Pons (tissue), 1 donor: ENCODE measurements around the gene DNER.

Source experiments
- DNase-seq: peaks from one replicate; pipeline ENCODE4 v3.0.0-alpha.2; 2016; ENCODE audit warnings: low spot score

Gene DNER

DNA sequence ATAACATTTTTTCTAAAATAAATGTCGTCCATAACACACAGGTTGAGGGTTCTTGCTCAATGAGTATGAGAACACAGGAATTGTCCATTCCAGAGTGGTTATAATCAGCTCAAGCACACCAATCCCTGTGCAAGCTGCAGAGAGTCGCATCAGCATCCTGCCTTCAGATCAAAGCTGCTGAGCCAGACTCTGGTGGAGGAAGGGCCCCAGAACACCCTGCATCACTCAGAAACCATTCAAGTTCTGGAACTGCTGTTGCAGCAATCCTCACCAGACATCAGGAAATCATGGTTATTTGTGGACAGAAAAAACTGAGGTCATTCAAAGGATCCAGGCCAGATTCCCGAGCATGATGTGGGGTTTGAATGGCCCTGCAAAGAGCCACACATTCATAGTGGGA lies 44.5 kb downstream of the DNER start:
- no peak for DNase-seq

DNA sequence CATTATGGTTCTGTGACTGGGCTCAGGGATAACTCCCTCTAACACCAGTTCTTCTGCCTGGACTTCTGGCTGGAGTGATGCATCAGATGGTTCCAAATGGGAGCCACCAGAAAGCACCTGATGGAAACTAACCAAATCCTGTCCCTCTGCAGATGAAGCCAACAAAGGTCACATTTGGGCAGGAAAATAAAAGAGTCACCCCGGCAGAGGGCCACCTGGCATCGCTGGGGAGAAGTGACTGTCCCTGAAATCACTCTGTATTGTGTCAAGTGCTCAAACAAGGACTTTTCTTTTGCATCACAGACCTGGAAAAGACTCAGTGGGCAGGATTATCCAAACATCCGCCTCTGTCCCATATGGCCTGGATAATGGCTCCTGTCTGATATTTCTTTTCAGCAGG lies 47.5 kb downstream of the DNER start:
- DNase-seq: no peak

DNA sequence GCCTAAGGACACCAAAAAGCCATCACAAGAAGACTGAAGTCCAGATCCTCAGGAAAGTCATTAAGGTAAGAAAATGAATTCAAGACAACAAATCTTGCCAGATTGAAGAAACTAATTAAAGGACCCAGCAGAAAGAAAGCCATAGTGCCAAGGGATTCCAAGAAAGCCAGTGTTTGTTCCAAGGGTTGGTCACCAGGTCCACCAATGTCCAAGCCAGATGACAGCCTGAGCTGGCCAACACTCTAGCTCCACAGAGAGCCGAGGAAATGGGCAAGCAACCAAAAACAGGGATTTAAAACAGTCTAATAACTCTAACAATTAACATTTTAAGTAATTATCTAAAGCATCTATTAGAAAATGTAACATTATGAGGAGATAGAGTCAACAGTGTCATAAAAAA lies 49.2 kb downstream of the DNER start:
- DNase-seq: peak; percentile 52

DNA sequence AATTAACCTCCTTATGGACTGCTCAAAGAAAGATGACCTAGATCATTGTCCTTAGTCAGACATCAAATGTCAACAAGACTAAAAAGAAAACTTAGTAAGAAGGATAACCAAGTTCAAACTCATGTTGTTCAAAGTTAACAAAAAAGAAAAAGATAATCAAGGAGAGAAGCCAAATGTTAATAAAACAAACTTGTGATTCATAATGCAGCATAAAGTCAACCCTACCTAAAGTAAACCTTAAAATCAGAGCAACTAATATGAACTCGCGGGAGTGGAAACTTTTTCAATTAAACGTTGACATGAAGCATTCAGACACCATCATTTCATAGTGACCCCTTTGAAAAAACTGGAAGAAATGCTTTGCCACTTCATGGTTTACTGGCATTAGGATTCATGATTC lies 52.9 kb downstream of the DNER start:
- DNase-seq: no peak

DNA sequence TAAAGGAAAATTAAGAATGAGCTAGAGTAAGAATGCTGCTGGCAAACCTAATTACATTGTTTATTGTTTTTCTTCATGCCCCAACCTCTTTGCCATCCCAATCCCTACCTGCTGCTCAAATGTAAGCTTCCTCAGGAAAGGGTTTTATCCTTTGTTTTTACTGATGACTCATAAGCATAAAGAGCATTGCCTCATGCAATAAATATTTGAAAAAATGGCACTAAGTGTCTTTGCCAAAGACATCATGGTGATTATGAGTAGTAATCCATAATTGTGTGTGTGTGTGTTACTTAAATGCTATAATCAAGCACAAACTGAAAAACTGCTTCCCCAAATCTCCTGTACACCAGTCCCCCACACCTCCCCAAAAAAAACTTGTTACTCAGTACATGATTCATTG lies 53.4 kb downstream of the DNER start:
- DNase-seq: no peak

DNA sequence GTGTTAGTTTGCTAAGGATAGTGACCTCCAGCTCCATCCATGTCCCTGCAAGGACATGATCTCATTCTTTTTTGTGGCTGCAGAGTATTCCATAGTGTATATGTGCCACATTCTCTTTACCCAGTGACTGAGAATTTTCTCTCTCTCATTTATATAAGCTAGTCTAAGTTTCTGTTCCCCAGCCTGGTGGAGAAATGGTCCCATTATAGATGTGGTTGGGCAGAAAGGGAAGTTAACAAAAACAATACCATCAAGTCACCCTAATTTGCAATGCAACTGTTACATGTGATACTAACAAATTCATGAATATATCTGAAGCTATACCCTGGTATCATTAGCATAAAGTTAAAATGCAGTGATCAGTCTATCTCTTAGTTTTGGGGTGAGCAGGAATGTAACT lies 54.0 kb downstream of the DNER start:
- DNase-seq: no peak

DNA sequence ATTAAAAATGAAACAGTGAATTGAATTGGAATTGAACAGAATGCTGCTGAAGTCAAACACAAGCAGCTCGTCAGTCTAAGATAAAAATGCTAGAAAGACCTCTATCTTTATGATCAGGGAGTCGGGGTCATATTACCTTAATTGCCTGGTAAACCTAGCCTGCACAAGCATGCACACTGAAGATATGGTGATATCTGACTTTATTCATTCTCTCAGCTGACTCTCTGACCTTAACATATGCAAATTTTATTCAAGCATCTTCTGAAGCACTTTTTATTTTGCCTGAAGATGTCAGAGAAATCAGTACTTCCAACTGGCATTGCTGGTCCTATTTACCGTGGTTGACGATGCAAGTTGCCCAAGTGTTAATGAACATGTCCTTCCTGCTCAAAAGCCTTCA lies 56.4 kb downstream of the DNER start:
- DNase-seq: no peak

DNA sequence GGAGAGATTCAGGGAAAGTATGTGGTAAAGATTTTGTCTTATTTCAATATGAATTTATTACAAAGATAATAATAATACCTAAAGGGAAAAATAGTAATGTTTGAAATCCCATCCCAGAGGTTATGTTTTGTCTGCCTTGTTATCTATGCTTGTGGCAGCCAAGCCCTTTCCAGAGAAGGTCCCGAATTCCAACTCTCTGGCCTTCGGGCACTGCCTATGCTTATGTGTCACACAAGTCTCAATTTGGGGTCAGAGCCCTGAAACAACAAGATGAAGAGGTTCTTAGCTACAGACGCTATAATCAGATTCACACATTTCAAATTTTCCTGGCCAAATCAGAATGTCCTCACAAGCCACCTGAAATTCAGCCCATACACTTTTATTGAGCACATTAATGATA lies 59.9 kb downstream of the DNER start:
- no peak for DNase-seq

DNA sequence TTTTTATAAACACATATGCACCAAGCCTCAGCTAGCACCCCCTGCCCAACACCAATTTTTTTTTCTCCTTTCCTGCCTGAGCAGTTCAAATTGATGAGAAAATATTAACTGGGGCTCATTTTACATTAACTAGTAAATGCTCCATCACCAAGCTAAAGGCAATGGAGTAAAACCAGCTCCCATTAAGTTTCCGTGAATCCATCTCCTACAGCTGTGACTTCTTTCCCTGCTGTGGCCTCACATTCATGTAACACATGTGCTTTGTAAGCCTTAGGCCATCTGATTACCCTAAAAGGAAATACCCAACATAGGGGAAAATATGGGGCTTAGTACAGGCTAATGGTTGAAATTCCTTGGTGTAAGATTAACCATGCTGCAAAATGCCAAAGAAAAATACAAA lies 60.8 kb downstream of the DNER start:
- no peak for DNase-seq

DNA sequence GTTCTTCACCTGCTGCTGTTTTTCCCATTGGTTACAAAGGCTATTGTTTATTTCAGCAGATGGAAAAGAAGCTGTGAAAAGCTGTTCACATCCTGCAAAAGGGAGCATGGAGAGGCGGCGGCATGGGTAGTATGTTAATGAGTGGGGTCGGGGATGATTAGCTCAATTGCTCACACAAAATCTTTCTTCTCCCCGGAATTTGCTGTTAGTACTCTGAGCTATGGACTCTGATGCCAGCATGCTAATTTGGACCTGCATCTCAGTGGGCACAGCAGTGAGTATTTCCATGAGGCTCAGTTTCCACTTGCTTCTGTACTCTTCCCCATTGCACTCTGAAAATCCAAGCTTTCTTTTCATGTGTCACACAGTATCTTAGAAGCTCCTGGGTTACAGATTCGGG lies 61.6 kb downstream of the DNER start:
- DNase-seq: no peak

DNA sequence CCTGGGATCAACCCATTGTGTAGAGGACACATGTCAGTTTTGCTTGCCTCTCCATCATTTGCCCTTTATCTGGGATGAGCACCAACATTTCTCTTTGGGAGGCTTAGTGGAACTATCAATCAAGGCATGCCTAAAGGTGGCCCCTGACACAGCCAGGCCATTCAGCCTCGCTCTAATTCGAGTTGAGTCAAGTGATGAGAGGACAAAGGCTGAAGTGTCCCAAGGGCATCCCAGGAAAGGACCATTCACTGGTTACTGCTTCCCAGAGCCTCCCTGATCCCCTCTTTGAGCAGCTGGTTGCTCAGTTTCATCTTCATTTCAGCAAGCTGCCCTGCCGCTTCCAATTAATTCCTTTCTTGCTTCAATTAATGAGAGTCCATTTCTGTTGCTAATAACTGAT lies 63.5 kb downstream of the DNER start:
- DNase-seq: peak; percentile 85

DNA sequence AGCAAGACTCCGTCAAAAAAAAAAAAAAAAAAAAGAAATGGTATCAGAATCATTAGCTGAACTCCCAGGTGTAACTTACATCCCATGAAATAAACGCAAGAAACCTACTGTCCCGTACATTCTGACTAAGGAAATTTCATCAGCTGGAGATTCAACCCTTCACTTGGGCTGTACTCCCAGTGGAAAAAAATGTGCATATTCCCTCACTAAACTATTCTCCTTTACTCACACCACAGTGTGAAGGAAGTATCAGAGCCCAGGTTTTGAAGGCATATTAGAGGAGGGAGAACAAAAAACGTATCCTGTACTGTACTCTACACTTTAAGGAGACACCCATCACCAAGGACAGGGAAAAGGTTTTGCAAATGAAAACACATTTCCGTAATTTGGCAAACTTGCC lies 64.3 kb downstream of the DNER start:
- no peak for DNase-seq

DNA sequence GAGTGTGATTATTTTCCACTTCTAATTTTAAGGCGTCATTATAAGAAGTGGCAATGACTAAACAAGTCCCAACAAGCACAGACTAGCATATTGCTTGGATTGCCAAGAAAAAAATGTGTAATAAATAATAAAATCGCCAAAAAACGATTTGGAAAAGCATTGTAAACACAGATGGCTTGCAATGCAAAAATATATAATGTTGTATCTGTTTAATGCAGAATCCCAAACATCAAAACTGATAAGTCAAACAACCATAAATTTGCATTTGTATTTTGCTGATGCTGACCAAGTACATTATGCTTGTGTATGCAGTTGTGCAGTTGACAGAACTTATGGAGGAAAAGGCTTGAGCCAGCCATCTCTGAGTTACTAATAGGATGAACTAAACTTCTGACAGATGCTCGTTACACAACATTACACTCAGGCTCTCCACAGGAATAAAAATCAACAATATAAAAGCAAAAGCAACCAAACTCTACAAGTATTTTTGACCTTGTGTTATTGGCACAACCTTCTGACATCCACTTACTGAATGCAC lies 68.1 kb downstream of the DNER start:
- DNase-seq: no peak

DNA sequence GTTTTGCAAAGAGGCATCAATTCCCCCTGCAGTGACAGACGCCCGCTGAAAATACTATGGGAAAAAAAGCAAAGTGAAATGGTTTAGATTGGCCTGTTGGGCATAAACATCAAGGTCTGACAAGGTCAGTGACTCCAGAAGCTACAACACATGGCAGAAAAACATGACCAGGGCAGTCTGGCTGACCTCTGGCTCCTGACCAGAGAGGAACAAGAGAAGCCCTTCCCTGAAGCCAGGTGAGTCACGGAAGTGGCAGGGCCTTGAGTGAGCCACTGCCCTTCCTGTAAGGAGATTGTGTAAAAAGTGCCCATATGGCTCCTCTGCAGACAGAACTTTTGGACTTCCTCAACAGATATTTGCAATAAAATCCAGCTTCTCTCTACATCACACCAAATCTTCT lies 72.0 kb downstream of the DNER start:
- DNase-seq: no peak

DNA sequence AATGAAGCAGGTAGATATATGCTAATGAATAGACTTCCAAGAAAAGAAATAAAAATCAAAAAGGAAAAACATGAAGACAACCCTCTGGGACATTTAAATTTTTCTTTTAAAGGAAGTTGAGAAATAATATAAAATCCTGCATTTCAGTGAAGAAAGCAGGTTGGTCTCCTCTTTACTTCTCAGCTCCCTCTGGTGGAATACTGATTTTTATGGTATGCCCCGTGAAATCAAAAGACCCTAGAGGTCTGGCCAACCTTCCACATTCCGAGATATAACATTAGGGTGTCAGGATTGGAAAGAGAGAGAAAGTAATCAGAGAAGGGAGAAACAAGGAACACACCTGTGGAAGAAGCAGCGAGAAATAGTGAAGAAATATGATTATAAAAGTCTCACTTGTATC lies 72.7 kb downstream of the DNER start:
- no peak for DNase-seq

DNA sequence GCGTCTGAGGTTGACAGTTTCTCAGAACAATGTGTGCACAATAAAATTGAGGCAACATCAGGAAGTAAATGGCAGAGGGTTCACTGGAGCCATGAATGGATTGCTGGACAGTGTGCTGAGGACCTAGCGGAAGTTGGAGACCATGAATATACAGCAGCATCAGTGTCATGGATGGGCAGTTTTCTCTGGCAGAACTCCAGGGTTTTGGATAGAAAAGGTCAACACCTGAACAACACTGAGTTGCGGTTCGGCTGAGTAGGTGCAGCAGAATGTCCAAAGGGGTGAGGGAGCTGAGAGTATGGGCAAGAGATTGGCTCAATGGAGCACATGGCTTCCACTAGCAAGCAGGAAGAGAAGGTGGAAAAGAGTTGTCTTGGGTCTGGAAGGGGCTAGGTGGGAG lies 73.7 kb downstream of the DNER start:
- no peak for DNase-seq

DNA sequence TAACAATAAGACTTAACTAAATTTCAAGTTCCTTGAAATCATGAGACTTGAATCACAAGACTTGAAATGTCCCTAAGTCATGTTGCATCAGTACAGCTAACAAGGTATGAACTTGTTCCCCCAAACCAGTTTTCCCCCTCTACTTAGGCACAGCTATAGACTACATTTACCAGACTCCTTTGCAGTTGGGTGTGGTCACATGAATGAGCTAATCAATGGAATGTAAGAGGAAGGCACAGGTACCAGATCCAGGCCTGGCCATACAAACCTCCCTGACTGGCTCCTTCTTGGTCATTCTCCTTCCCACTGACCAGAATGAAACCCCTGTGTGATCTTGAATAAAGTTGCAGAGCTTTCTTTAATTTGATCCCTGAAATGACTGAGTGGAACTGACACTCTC lies 77.8 kb downstream of the DNER start:
- no peak for DNase-seq

DNA sequence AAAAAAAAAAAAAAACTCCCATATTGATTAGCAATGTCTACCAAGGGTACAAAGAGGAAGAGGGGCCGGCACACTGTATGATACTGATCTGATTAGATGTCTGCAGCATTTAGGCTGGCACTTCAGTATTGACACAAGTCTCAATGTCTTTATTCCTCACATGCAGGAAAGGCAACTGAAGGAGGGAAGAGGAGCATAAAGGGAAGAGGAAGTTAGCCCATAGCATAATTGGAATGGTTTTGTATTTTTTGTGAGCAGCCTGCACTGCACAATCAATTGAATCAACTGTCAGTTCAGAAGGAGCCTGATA lies 79.0 kb downstream of the DNER start:
- DNase-seq: no peak

DNA sequence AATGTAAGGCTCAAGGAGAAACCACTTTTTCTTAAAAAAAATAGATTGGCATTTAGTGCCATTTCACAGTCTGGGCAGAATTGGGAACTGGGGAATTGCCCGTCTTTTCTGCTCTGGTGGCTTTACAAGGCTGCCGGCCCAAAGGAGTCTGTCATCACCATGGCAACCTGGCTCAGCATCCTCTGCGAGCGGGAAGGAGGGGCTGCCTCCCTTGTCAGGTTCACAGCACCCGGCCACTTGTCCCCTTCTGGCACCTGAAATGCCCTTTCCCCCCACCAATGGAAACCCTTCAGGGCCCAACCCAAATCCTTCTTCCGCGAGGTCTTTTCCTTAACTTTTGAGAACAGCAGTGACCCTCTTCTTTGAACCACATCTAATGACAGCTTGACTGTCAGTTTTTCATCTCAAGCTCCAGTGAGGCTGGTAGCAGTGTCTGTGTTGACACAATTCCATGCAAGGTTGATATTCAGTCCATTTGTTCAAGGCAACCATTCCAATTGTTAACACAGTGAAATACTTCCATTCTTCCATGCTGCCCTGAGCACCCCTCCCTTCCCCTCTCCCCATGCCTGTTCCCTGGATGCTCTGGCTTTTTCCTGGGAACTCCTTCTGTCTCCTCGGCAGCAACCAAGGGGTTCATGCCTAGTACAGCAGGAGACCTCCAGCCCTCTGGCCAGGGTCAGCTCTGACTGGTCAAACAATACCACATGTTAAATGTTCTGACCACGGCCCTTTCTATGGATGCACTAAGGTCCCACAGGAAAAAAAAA lies 79.6 kb downstream of the DNER start:
- DNase-seq: peak; percentile 79

DNA sequence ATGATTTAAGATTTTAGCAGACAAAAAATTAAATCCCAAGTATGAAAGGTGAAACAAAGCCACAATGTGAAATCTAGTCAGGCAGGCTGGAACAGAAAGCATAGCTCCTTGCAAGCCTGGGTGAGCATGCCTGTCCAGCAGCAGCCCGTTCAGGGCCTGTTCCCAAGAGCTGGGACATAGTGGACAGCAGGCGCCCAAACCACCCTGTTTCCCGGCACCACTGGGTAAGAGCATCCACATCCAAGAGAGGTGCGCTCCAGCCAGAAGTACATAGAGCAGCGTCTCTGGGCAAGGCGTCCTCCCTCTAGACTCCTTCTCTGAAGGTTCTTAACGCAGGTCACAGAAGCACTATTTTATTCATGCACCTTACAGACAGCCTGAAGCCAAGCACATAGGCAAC lies 80.8 kb downstream of the DNER start:
- DNase-seq: no peak

DNA sequence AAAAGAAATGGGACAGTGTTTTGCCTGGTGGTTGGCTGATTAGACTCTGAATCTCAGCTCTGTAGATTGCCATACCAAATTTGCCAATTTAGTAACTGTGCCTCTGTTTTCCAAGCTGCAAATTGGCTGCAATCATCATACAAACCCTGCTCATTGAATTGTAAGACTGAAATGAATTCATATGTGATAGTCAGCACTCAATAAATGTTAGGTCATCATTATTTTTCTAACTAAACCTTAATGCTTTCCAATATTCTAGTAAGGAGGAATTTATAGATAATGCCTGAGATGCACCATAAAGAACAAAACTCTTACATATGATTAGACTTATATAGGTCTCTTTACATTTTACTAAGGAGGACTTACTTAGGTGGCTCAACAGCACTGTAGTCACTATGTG lies 85.3 kb downstream of the DNER start:
- DNase-seq: no peak

DNA sequence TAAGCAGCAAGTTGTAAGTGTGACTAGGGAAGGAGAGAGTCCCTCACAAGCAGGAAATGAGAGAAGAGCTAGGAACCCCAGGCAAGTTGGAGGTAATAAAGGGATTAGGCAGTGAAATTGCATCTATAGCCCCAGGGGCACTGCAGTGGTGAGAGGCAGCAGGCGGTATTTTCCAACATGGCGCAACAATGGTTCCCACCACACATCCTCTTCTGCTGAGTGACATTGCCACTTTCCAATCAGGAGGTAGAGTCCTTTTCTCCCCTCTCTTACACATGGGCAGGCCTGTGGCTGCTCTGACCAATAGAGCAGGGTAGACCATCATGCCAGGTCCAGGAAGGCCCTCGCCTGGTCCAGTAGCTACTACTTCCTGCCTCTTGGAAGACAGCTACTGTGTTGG lies 86.6 kb downstream of the DNER start:
- DNase-seq: no peak

DNA sequence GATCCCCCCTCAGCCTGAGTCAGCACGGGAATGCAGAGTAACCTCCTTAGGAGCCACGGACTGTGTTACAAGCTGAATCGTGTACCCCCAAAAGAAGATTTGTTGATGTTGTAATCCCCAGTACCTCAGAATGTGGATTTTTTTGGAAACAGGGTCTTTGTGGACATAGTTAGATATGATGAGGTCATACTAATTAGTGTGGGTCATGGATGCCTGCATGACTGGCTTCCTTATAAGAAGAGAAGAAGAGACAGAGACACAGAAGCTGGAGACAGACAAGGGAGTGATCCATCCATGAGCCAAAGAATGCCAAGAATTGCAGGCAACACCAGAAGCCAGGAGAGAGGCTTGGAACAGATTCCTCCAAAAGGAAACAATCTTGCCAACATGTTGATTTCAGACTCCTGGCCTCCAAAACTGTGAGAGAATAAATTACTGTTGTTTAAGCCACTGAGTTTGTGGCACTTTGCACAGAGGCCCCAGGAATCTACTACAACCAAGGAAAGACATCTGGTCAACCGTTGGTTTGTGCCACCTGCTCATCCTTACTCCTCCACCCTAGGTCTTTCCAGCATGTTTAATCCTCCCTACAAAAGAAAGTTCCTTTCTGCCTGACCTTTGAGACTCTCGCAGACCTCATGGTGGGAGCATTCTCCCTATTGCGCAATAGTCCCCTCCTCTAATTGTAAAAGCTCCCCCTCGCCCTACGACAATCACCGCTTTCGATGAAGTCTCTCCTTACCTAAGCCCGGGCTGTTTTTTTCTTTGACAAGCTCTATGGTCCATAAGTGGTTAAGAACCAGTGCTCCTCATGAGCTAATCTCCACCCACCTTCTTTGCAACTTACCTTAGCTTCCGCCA lies 91.6 kb downstream of the DNER start:
- DNase-seq: no peak

DNA sequence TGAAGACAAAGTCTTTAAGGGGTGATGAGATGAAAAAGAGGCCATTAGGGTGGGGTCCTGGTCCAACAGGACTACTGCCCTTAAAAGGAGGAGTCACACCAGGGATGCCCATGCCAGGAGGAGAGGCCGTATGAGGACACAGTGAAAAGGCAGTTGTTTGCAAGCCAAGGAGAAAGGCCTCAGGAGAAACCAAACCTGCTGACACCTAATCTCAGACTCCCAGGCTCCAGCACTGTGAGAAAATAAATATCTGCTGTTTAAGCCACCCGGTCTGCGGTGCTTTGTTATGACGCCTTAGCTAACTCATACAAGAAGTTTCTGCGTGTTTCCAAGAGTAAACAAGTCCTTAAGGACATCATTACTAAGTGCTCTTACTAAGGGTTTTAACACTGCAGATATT lies 93.6 kb downstream of the DNER start:
- no peak for DNase-seq
